Kidney (tissue), 14 donors: ENCODE results near the gene CHST10. TPM values are rescaled to one million over a fixed set of nuclear protein-coding genes. Genes with fewer than 3 reads are reported as not detected.

ENCODE experiments used
- DNase-seq, 5 donors: peaks; one replicate each; pipeline ENCODE4 v3.0.0-alpha.2; 2013 to 2020
- FAIRE-seq: peaks from 2 replicates; lab custom pipeline; 2012; peaks lifted over from hg19 to GRCh38; lab: Jason Lieb, UNC
- H3K27ac ChIP-seq, 2 donors: one replicate each; pipeline ENCODE4 v1.7.0; 2013; ENCODE audit warnings: low read depth in 2 of 2, low read length in 2 of 2, inconsistent platforms in 1 of 2
- H3K27me3 ChIP-seq: one replicate; pipeline ENCODE4 v1.7.1; 2013; ENCODE audit warnings: low read length, inconsistent platforms; ENCODE audit not compliant: control insufficient read depth, insufficient read depth
- H3K36me3 ChIP-seq, 3 donors: one replicate each; pipeline versions ENCODE4 v1.7.0 to v1.7.1; 2013; ENCODE audit warnings: low read length in 3 of 3, control low read depth in 1 of 3, inconsistent platforms in 1 of 3; ENCODE audit not compliant: insufficient read depth in 3 of 3, control insufficient read depth in 2 of 3
- H3K4me1 ChIP-seq, 3 donors: one replicate each; pipeline versions ENCODE4 v1.7.0 to v1.7.1; 2013; ENCODE audit warnings: low read length in 3 of 3, inconsistent platforms in 1 of 3, low read depth in 1 of 3; ENCODE audit not compliant: control insufficient read depth in 2 of 3, insufficient read depth in 2 of 3
- H3K4me3 ChIP-seq, 3 donors: one replicate each; pipeline versions ENCODE4 v1.7.0 to v1.8.1; 2013; ENCODE audit warnings: low read length in 3 of 3, control low read depth in 1 of 3, inconsistent platforms in 1 of 3
- H3K9ac ChIP-seq, 3 donors: one replicate each; pipeline versions ENCODE4 v1.7.0 to v1.7.1; 2013; ENCODE audit warnings: low read length in 3 of 3, control low read depth in 1 of 3, inconsistent platforms in 1 of 3
- H3K9me3 ChIP-seq, 3 donors: one replicate each; pipeline versions ENCODE4 v1.7.0 to v1.7.1; 2013; ENCODE audit warnings: low read length in 3 of 3, control low read depth in 1 of 3, inconsistent platforms in 1 of 3; ENCODE audit not compliant: control insufficient read depth in 2 of 3, insufficient read depth in 1 of 3
- intact Hi-C: fragments of 100-400 bp; cut with DNase I; formaldehyde crosslinking; loops from one replicate; pipeline ENCODE4 v1.11.1; 2022
- polyA plus RNA-seq: library from polyadenylated mRNA; stranded (reverse); fragments of 350-450 nt; fragmentation: Illumina TruSeq; extraction: RNeasy Lipid Tissue Mini Kit (QIAGEN cat#74804); gene quantifications from one replicate; pipeline ENCODE4 v1.2.3, GENCODE V29; 2014; ENCODE audit warnings: low read depth, low replicate concordance; ENCODE audit not compliant: insufficient read depth
- total RNA-seq: library from RNA; stranded (reverse); fragmentation: NEBNext Ultra II Directional; extraction: Animal tissue kit (Norgen Biotek cat#: 25700); gene quantifications from one replicate; pipeline ENCODE4 v1.2.1, GENCODE V29; 2021
- TF ChIP-seq, protein P1 (sequence below): IDR thresholded peaks from 3 replicates; pipeline ENCODE4 v1.5.1; 2012; ENCODE audit warnings: mild to moderate bottlenecking, moderate library complexity, borderline replicate concordance; ENCODE audit not compliant: insufficient read depth; ENCODE audit errors: extremely low read depth
- donor health status: control.
- donor health status: control.
- donor health status: control.
- donor health status: control.
- donor health status: control.
- donor health status: DM: yes; HTN: yes; CAD: no.
- donor health status: Normal renal cell carcinoma (clear cell type).

Gene CHST10
- total and polyA plus RNA-seq, 2 donors from 2014 or later = 6.2 to 7.1 TPM

GRCh38 chr2:100359576-100359975 is 57.9 kb downstream of the CHST10 start:
- no peak for FAIRE-seq
- H3K9me3 ChIP-seq = peaks cover 0 to 7% (median 0%) of the 10 kb centered on the region in 3 donors
- H3K9ac ChIP-seq = no peak overlapping the region
- H3K27me3 ChIP-seq = no peaks in the 10 kb centered on the region
- no peaks in the 10 kb centered on the region for H3K4me1 ChIP-seq
- no peaks in the 10 kb centered on the region for H3K36me3 ChIP-seq
- DNase-seq = no peak
- no peak overlapping the region for H3K27ac ChIP-seq
- no peak overlapping the region for H3K4me3 ChIP-seq
- intact Hi-C loops = no loop called here
- TF ChIP-seq, protein P1, sequence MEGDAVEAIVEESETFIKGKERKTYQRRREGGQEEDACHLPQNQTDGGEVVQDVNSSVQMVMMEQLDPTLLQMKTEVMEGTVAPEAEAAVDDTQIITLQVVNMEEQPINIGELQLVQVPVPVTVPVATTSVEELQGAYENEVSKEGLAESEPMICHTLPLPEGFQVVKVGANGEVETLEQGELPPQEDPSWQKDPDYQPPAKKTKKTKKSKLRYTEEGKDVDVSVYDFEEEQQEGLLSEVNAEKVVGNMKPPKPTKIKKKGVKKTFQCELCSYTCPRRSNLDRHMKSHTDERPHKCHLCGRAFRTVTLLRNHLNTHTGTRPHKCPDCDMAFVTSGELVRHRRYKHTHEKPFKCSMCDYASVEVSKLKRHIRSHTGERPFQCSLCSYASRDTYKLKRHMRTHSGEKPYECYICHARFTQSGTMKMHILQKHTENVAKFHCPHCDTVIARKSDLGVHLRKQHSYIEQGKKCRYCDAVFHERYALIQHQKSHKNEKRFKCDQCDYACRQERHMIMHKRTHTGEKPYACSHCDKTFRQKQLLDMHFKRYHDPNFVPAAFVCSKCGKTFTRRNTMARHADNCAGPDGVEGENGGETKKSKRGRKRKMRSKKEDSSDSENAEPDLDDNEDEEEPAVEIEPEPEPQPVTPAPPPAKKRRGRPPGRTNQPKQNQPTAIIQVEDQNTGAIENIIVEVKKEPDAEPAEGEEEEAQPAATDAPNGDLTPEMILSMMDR = no peak

DNA sequence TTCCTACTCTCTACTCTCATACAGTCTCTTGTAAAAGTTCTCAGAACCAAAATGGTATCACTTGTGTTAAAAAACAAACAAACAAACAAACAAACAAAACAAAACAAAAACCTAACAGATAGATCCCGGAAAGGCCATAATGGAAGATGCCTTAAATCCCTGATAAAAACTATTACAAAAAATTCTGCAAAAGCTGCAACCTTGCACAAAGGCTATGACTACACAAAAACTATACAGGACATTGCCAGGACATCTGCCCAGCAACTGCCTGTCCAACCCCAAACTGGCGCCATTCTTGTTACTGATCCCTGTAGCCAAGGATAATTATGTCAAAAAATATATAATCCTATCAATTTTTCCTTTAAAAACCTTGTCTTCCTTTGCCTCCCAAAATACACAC is 58.9 kb downstream of the CHST10 start:
- no peak for FAIRE-seq
- intact Hi-C loops = no loop called here
- no peak overlapping the region for H3K27ac ChIP-seq
- H3K9me3 ChIP-seq = peaks cover 0 to 7% (median 0%) of the 10 kb centered on the region in 3 donors
- TF ChIP-seq, protein P1 = no peak
- H3K4me3 ChIP-seq = no peak overlapping the region
- H3K9ac ChIP-seq = no peak overlapping the region
- H3K4me1 ChIP-seq = no peaks in the 10 kb centered on the region
- H3K36me3 ChIP-seq = no peaks in the 10 kb centered on the region
- no peak for DNase-seq
- no peaks in the 10 kb centered on the region for H3K27me3 ChIP-seq

- no peak overlapping the region for H3K27ac ChIP-seq
- no peaks in the 10 kb centered on the region for H3K36me3 ChIP-seq
- peak in 3 of 5 donors; percentile 17 to 60 (median 48) for DNase-seq
Measured at GRCh38 chr2:100352521-100352920, 64.9 kb downstream of the CHST10 start.

More at GRCh38 chr2:100352521-100352920, 64.9 kb downstream of the CHST10 start:
- Histone ChIP-seq H3K9me3 (no peaks in the 10 kb centered on the region), H3K9ac (no peak overlapping the region), H3K4me1 (peaks cover 0 to 2% (median 0%) of the 10 kb centered on the region in 3 donors), H3K4me3 (no peak overlapping the region), H3K27me3 (no peaks in the 10 kb centered on the region)
- intact Hi-C loops = no loop called here
- no peak for FAIRE-seq
- TF ChIP-seq, protein P1 = no peak
